OCI-LY7 (cell line): ENCODE results near the gene ACACA.

ENCODE experiments used
- CTCF ChIP-seq: fragments of 200-600 bp; sonication (generic); conservative IDR thresholded peaks from 2 replicates; pipeline ENCODE4 v1.5.1; 2014; ENCODE audit warnings: mild to moderate bottlenecking, antibody characterized with exemption, low read length, moderate library complexity, mixed read lengths
- EZH2phosphoT487 ChIP-seq: fragments of 200-600 bp; sonication (generic); IDR thresholded peaks from 2 replicates; pipeline ENCODE4 v1.6.1; 2018; ENCODE audit warnings: low read depth, borderline replicate concordance, mild to moderate bottlenecking, mixed run types, antibody characterized with exemption, low read length, moderate library complexity, mixed read lengths

- TF ChIP-seq CTCF: no peak
- TF ChIP-seq EZH2phosphoT487: no peak
These were observed 150.0 kb downstream of the ACACA start for GRCh38 chr17:37256627-37257026.
